Measurements from ENCODE around the gene QARS1.

Gene QARS1

GRCh38 chr3:49124991-49125670, 20.6 kb upstream of the QARS1 start:
- Histone ChIP-seq H3K9me3 (ENCODE audit: low read length) (no peaks in the 10 kb centered on the region), H3K27me3 (ENCODE audit: insufficient read depth, low read length) (no peaks in the 10 kb centered on the region), H3K4me1 (ENCODE audit: insufficient read depth, low read length) (peaks cover 3% of the 10 kb centered on the region), H3K36me3 (ENCODE audit: insufficient read depth, low read length) (peaks cover 44% of the 10 kb centered on the region), H2AFZ (ENCODE audit: low read depth, low read length) (no peak overlapping the region), H3K4me3 (ENCODE audit: low read length) (no peak overlapping the region)

- Histone ChIP-seq H3K9me3 (ENCODE audit: low read length) (no peaks in the 10 kb centered on the region), H3K27me3 (ENCODE audit: insufficient read depth, low read length) (no peaks in the 10 kb centered on the region), H3K4me3 (ENCODE audit: low read length) (no peak overlapping the region), H3K4me1 (ENCODE audit: insufficient read depth, low read length) (peaks cover 12% of the 10 kb centered on the region), H3K36me3 (ENCODE audit: insufficient read depth, low read length) (peaks cover 44% of the 10 kb centered on the region), H2AFZ (ENCODE audit: low read depth, low read length) (no peak overlapping the region)
These were observed 19.6 kb upstream of the QARS1 start for GRCh38 chr3:49124203-49124602.

GRCh38 chr3:49123687-49124086, 19.1 kb upstream of the QARS1 start:
- peaks cover 49% of the 10 kb centered on the region for H3K36me3 ChIP-seq (ENCODE audit: insufficient read depth, low read length)
- no peaks in the 10 kb centered on the region for H3K9me3 ChIP-seq (ENCODE audit: low read length)
- H2AFZ ChIP-seq (ENCODE audit: low read depth, low read length), result no peak overlapping the region
- H3K27me3 ChIP-seq (ENCODE audit: insufficient read depth, low read length), result no peaks in the 10 kb centered on the region
- H3K4me3 ChIP-seq (ENCODE audit: low read length), result no peak overlapping the region
- peaks cover 15% of the 10 kb centered on the region for H3K4me1 ChIP-seq (ENCODE audit: insufficient read depth, low read length)

GRCh38 chr3:49122886-49123545, 18.5 kb upstream of the QARS1 start:
- no peak overlapping the region for H3K4me3 ChIP-seq (ENCODE audit: low read length)
- peaks cover 15% of the 10 kb centered on the region for H3K4me1 ChIP-seq (ENCODE audit: insufficient read depth, low read length)
- H3K27me3 ChIP-seq (ENCODE audit: insufficient read depth, low read length), result no peaks in the 10 kb centered on the region
- no peaks in the 10 kb centered on the region for H3K9me3 ChIP-seq (ENCODE audit: low read length)
- no peak overlapping the region for H2AFZ ChIP-seq (ENCODE audit: low read depth, low read length)
- H3K36me3 ChIP-seq (ENCODE audit: insufficient read depth, low read length), result peaks cover 47% of the 10 kb centered on the region

DNA sequence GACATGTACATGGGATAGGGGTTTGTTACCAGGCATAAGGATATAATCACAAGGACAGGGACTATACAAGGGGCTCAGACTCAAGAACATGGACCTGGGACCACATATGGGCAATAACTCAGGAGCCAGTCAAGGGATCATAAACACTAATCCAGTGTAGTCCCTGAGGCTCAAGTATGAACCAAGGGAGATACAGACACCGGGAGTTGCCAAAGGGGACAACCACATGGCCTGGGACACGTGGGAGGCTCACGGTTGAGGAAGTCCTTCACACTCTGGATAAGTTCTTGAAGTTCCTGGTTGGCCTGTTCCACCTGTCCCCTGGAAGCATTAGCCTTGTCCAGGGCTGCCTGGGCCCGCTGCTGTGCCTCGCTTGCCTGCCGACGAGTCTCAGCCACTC, 17.9 kb upstream of the QARS1 start:
- H3K36me3 ChIP-seq (ENCODE audit: insufficient read depth, low read length), result peaks cover 53% of the 10 kb centered on the region
- peaks cover 15% of the 10 kb centered on the region for H3K4me1 ChIP-seq (ENCODE audit: insufficient read depth, low read length)
- no peaks in the 10 kb centered on the region for H3K9me3 ChIP-seq (ENCODE audit: low read length)
- H3K4me3 ChIP-seq (ENCODE audit: low read length), result no peak overlapping the region
- H3K27me3 ChIP-seq (ENCODE audit: insufficient read depth, low read length), result no peaks in the 10 kb centered on the region
- H2AFZ ChIP-seq (ENCODE audit: low read depth, low read length), result no peak overlapping the region

DNA sequence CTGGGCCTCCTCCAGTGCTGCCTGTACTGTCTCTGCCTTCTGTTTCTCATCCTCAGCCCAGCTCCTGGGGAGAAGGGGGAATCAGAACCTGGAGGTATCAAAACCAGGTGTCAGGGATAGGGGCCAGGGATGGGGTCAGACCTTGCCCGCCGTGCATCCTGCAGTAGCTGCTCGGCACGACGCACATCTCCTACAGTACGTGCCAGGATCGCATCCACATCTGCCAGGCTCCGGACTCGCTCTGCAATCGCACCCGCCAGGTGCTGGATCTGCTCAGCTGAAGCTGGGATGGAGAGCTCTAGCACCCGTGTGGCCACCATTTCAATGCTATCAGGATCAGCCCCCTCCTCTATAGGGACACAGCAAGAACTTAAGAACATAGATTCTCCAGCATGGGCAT, 17.5 kb upstream of the QARS1 start:
- Histone ChIP-seq H3K27me3 (ENCODE audit: insufficient read depth, low read length) (no peaks in the 10 kb centered on the region), H2AFZ (ENCODE audit: low read depth, low read length) (no peak overlapping the region), H3K4me3 (ENCODE audit: low read length) (no peak overlapping the region), H3K4me1 (ENCODE audit: insufficient read depth, low read length) (peaks cover 15% of the 10 kb centered on the region), H3K36me3 (ENCODE audit: insufficient read depth, low read length) (peaks cover 57% of the 10 kb centered on the region), H3K9me3 (ENCODE audit: low read length) (no peaks in the 10 kb centered on the region)

GRCh38 chr3:49121132-49121736, 16.7 kb upstream of the QARS1 start:
- Histone ChIP-seq H3K36me3 (ENCODE audit: insufficient read depth, low read length) (peaks cover 65% of the 10 kb centered on the region), H3K4me1 (ENCODE audit: insufficient read depth, low read length) (peaks cover 15% of the 10 kb centered on the region), H3K4me3 (ENCODE audit: low read length) (peak overlapping the region; percentile 94)

GRCh38 chr3:49120438-49121131, 16.0 kb upstream of the QARS1 start, which contains the start of gene USP19:
TSS of gene USP19 (minus strand) at chr3:49120823. CDS start at chr3:49119145, 1,678 bp downstream.
- peaks cover 65% of the 10 kb centered on the region for H3K36me3 ChIP-seq (ENCODE audit: insufficient read depth, low read length)
- no peaks in the 10 kb centered on the region for H3K9me3 ChIP-seq (ENCODE audit: low read length)
- peak within 1 kb of the TSS; percentile 94 for H3K4me3 ChIP-seq (ENCODE audit: low read length)
- peaks cover 15% of the 10 kb centered on the region for H3K4me1 ChIP-seq (ENCODE audit: insufficient read depth, low read length)
- H3K27me3 ChIP-seq (ENCODE audit: insufficient read depth, low read length), result no peaks in the 10 kb centered on the region
- H2AFZ ChIP-seq (ENCODE audit: low read depth, low read length), result peak within 1 kb of the TSS; percentile 10

More at GRCh38 chr3:49121132-49121736, 16.7 kb upstream of the QARS1 start:
- Histone ChIP-seq H3K27me3 (ENCODE audit: insufficient read depth, low read length) (no peaks in the 10 kb centered on the region), H3K9me3 (ENCODE audit: low read length) (no peaks in the 10 kb centered on the region), H2AFZ (ENCODE audit: low read depth, low read length) (peak overlapping the region; percentile 10)

GRCh38 chr3:49120096-49120437, 15.5 kb upstream of the QARS1 start:
- H3K9me3 ChIP-seq (ENCODE audit: low read length), result no peaks in the 10 kb centered on the region
- peak overlapping the region; percentile 10 for H2AFZ ChIP-seq (ENCODE audit: low read depth, low read length)
- H3K27me3 ChIP-seq (ENCODE audit: insufficient read depth, low read length), result no peaks in the 10 kb centered on the region
- H3K36me3 ChIP-seq (ENCODE audit: insufficient read depth, low read length), result peaks cover 69% of the 10 kb centered on the region
- peaks cover 15% of the 10 kb centered on the region for H3K4me1 ChIP-seq (ENCODE audit: insufficient read depth, low read length)
- peak overlapping the region; percentile 94 for H3K4me3 ChIP-seq (ENCODE audit: low read length)

DNA sequence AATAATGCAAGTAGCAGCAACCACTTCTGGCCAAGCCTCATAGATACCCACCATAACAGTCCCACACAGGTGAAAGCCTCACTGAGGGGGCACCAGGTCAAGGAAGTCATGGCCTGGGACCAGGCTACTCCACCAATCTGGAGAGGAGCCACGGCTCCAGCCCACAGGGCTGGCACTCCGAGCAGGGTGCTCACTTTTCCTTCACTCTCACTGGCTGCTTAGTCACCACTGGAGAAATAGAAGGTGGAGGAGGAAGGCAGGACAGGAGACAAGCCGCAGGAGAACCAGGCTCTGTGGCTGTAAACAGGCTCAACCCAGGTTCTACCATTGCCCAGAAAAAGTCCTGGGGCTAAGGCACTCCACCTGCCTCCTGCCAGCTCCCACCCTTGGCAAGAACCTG, 14.9 kb upstream of the QARS1 start:
- Histone ChIP-seq H3K36me3 (ENCODE audit: insufficient read depth, low read length) (peaks cover 70% of the 10 kb centered on the region), H3K9me3 (ENCODE audit: low read length) (no peaks in the 10 kb centered on the region), H3K4me3 (ENCODE audit: low read length) (peak overlapping the region; percentile 94), H3K27me3 (ENCODE audit: insufficient read depth, low read length) (no peaks in the 10 kb centered on the region), H3K4me1 (ENCODE audit: insufficient read depth, low read length) (peaks cover 15% of the 10 kb centered on the region), H2AFZ (ENCODE audit: low read depth, low read length) (no peak overlapping the region)

DNA sequence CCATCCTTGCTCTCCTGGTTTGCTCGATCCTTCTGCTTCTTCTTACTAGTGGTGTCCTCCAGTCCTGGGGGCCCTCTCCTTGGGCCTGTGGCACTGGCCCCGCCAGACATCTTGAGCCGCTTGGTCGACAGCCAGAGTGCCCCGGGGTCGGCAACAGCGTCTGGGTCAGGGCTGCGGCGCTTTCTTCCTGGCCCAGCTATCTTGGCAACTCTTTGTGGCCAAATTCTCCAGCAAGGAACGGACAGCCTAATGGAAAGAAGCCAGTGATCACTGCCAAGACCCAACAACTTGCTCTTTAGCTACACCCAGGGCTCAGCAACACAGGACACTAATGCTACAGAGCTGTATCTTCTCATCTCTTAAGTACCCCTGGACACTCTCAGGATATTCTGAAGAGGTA, 14.5 kb upstream of the QARS1 start:
- H2AFZ ChIP-seq (ENCODE audit: low read depth, low read length), result no peak overlapping the region
- H3K9me3 ChIP-seq (ENCODE audit: low read length), result no peaks in the 10 kb centered on the region
- no peaks in the 10 kb centered on the region for H3K27me3 ChIP-seq (ENCODE audit: insufficient read depth, low read length)
- no peak overlapping the region for H3K4me3 ChIP-seq (ENCODE audit: low read length)
- peaks cover 70% of the 10 kb centered on the region for H3K36me3 ChIP-seq (ENCODE audit: insufficient read depth, low read length)
- H3K4me1 ChIP-seq (ENCODE audit: insufficient read depth, low read length), result peaks cover 15% of the 10 kb centered on the region

DNA sequence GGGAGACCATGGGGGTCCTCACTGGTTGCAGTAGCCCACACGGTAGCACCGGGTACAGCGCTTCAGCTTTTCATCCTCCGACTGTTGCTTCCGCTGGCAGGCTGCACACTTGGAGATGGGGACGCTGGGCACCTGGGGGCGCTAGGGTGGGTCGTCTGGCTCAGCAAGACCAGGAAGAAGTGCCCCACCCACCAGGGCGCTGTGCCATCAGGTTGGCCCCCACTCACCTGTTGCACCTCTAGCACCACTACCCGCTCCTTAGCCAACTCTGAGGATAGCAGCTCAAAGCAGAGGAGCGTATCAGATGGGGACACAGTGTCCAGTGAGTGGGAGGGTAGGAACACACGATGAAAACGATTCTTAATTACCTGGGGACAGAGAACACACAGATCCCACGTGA, 7.7 kb upstream of the QARS1 start:
- Histone ChIP-seq H3K4me3 (ENCODE audit: low read length) (no peak overlapping the region), H3K4me1 (ENCODE audit: insufficient read depth, low read length) (no peaks in the 10 kb centered on the region), H3K27me3 (ENCODE audit: insufficient read depth, low read length) (no peaks in the 10 kb centered on the region), H3K9me3 (ENCODE audit: low read length) (no peaks in the 10 kb centered on the region), H3K36me3 (ENCODE audit: insufficient read depth, low read length) (peaks cover 91% of the 10 kb centered on the region), H2AFZ (ENCODE audit: low read depth, low read length) (no peak overlapping the region)

DNA sequence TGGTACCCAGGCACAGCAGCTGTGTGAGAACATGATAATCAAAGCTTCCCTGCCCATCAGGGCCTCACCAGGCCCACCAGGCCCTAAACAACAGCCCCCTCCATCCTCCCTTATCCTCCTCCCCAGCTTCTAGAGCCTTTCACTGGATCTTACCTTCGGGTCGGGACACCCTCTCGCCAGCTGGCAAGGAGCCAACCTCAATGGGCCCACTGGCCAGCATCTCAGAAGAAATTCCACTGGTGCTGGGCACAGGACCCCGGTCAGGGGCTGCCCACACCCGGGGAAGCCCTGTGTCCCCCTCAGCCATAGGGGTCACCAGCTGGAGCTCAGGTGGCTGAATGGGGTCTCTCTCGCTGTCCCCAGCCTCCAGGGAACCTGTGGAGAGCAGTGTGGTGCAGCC, 6.8 kb upstream of the QARS1 start:
- no peaks in the 10 kb centered on the region for H3K9me3 ChIP-seq (ENCODE audit: low read length)
- no peaks in the 10 kb centered on the region for H3K27me3 ChIP-seq (ENCODE audit: insufficient read depth, low read length)
- H3K4me1 ChIP-seq (ENCODE audit: insufficient read depth, low read length), result no peaks in the 10 kb centered on the region
- H3K4me3 ChIP-seq (ENCODE audit: low read length), result no peak overlapping the region
- H2AFZ ChIP-seq (ENCODE audit: low read depth, low read length), result no peak overlapping the region
- H3K36me3 ChIP-seq (ENCODE audit: insufficient read depth, low read length), result peaks cover 83% of the 10 kb centered on the region

All from neuron (in vitro differentiated cells).